SK-N-SH (cell line): ENCODE measurements around the gene TPD52L2.

Experiments
- EP300 ChIP-seq, 2 experiments: IDR thresholded peaks; 2 replicates each; pipeline versions ENCODE4 v1.4.0 to v1.6.1; 2012; ENCODE audit warnings: borderline replicate concordance in 1 of 2, low read depth in 1 of 2, low read length in 1 of 2
- EZH2phosphoT487 ChIP-seq: fragments of 200-600 bp; sonication (generic); IDR thresholded peaks from 2 replicates; pipeline ENCODE4 v1.6.1; 2017; ENCODE audit warnings: low read depth, mixed run types, mild to moderate bottlenecking, antibody characterized with exemption, moderate library complexity, borderline replicate concordance
- FOSL2 ChIP-seq: IDR thresholded peaks from 2 replicates; pipeline ENCODE4 v1.4.0; 2012; ENCODE audit warnings: low read depth, mild to moderate bottlenecking, moderate library complexity, borderline replicate concordance
- MEF2A ChIP-seq: IDR thresholded peaks from 2 replicates; pipeline ENCODE4 v1.4.0; 2012; ENCODE audit warnings: low read depth, borderline replicate concordance
- RAD21 ChIP-seq: IDR thresholded peaks from 2 replicates; pipeline ENCODE4 v1.6.1; 2012; ENCODE audit warnings: mild to moderate bottlenecking, low read length
- RCOR1 ChIP-seq: fragments of 150-350 bp; IDR thresholded peaks from 2 replicates; pipeline ENCODE4 v1.6.1; 2017; ENCODE audit warnings: antibody characterized with exemption, low read length
- TAF1 ChIP-seq: IDR thresholded peaks from 2 replicates; pipeline ENCODE4 v1.6.1; 2012; ENCODE audit warnings: low read depth, mild to moderate bottlenecking, low read length, moderate library complexity, borderline replicate concordance
- TEAD4 ChIP-seq: IDR thresholded peaks from 2 replicates; pipeline ENCODE4 v1.4.0; 2012; ENCODE audit warnings: mild to moderate bottlenecking, borderline replicate concordance; ENCODE audit not compliant: insufficient read depth
- YY1 ChIP-seq: IDR thresholded peaks from 2 replicates; pipeline ENCODE4 v1.4.0; 2012; ENCODE audit warnings: low read depth, mild to moderate bottlenecking
- TF ChIP-seq, protein P1 (sequence below): fragments of 200-600 bp; sonication (generic); IDR thresholded peaks from 2 replicates; pipeline ENCODE4 v1.6.1; 2017; ENCODE audit warnings: antibody characterized with exemption, mild to moderate bottlenecking, moderate library complexity
- TF ChIP-seq, protein P2 (sequence below): IDR thresholded peaks from 2 replicates; pipeline ENCODE4 v1.6.1; 2012; ENCODE audit warnings: mild to moderate bottlenecking, low read depth, low read length, moderate library complexity
- TF ChIP-seq, protein P3 (sequence below): IDR thresholded peaks from 2 replicates; pipeline ENCODE4 v1.4.0; 2012; ENCODE audit warnings: low read depth, borderline replicate concordance

DNA sequence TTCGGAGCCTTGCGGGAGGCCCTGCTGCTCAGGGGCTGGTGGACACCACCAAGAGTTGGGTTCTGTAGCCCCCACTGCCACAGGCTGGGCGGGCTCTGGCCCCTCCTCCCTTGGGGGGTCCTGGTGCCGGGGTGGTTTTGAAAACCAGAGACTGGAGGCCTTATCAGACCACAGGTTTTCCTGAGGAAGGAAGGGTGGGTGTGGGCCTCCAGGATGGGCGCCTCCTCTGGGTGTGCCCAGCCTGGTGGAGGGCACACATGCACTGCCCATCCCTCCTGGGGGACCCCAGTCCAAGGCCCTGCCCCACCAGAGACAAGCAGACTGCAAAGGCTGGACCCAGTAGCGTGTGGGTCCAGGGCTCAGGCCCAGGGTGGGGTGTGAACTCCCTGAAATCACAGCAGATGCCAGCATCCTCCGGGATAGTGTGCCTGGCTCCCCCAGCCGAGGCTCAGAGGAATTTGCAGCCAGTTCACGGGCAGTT, 20.5 kb upstream of the TPD52L2 start:
- TF ChIP-seq TEAD4 = no peak
- TF ChIP-seq, protein P1, sequence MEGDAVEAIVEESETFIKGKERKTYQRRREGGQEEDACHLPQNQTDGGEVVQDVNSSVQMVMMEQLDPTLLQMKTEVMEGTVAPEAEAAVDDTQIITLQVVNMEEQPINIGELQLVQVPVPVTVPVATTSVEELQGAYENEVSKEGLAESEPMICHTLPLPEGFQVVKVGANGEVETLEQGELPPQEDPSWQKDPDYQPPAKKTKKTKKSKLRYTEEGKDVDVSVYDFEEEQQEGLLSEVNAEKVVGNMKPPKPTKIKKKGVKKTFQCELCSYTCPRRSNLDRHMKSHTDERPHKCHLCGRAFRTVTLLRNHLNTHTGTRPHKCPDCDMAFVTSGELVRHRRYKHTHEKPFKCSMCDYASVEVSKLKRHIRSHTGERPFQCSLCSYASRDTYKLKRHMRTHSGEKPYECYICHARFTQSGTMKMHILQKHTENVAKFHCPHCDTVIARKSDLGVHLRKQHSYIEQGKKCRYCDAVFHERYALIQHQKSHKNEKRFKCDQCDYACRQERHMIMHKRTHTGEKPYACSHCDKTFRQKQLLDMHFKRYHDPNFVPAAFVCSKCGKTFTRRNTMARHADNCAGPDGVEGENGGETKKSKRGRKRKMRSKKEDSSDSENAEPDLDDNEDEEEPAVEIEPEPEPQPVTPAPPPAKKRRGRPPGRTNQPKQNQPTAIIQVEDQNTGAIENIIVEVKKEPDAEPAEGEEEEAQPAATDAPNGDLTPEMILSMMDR = no peak
- no peak for TF ChIP-seq EZH2phosphoT487
- TF ChIP-seq RCOR1 = no peak
- no peak for TF ChIP-seq YY1
- TF ChIP-seq, protein P2, sequence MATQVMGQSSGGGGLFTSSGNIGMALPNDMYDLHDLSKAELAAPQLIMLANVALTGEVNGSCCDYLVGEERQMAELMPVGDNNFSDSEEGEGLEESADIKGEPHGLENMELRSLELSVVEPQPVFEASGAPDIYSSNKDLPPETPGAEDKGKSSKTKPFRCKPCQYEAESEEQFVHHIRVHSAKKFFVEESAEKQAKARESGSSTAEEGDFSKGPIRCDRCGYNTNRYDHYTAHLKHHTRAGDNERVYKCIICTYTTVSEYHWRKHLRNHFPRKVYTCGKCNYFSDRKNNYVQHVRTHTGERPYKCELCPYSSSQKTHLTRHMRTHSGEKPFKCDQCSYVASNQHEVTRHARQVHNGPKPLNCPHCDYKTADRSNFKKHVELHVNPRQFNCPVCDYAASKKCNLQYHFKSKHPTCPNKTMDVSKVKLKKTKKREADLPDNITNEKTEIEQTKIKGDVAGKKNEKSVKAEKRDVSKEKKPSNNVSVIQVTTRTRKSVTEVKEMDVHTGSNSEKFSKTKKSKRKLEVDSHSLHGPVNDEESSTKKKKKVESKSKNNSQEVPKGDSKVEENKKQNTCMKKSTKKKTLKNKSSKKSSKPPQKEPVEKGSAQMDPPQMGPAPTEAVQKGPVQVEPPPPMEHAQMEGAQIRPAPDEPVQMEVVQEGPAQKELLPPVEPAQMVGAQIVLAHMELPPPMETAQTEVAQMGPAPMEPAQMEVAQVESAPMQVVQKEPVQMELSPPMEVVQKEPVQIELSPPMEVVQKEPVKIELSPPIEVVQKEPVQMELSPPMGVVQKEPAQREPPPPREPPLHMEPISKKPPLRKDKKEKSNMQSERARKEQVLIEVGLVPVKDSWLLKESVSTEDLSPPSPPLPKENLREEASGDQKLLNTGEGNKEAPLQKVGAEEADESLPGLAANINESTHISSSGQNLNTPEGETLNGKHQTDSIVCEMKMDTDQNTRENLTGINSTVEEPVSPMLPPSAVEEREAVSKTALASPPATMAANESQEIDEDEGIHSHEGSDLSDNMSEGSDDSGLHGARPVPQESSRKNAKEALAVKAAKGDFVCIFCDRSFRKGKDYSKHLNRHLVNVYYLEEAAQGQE = no peak
- no peak for TF ChIP-seq TAF1
- no peak for TF ChIP-seq FOSL2
- no peak for TF ChIP-seq RAD21
- TF ChIP-seq, protein P3, sequence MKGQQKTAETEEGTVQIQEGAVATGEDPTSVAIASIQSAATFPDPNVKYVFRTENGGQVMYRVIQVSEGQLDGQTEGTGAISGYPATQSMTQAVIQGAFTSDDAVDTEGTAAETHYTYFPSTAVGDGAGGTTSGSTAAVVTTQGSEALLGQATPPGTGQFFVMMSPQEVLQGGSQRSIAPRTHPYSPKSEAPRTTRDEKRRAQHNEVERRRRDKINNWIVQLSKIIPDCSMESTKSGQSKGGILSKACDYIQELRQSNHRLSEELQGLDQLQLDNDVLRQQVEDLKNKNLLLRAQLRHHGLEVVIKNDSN = no peak
- TF ChIP-seq MEF2A = no peak
- TF ChIP-seq EP300 (IDR thresholded peaks at IDR 0.05; ENCODE audit: borderline replicate concordance in 1 of 2, low read depth in 1 of 2, low read length in 1 of 2) = no peak
